Left ventricle myocardium inferior (tissue), 1 donor: Measurements from ENCODE around the gene RAB7A. TPM values are rescaled to one million over a fixed set of nuclear protein-coding genes. Genes with fewer than 3 reads are reported as not detected.

Experiments used
- DNase-seq: peaks from one replicate; pipeline ENCODE4 v3.0.0-alpha.2; 2020
- H3K27ac ChIP-seq: fragments of 200-600 bp; replicated peaks from 2 replicates; pipeline ENCODE4 v1.8.0; 2021
- H3K27me3 ChIP-seq: fragments of 200-600 bp; 2 replicates; pipeline ENCODE4 v1.8.0; 2021; ENCODE audit warnings: low read depth
- H3K36me3 ChIP-seq: fragments of 200-600 bp; 2 replicates; pipeline ENCODE4 v1.8.0; 2021
- H3K4me1 ChIP-seq: fragments of 200-600 bp; 2 replicates; pipeline ENCODE4 v1.8.0; 2021
- H3K4me3 ChIP-seq: fragments of 200-600 bp; 2 replicates; pipeline ENCODE4 v1.8.0; 2021; ENCODE audit warnings: mild to moderate bottlenecking, moderate library complexity
- H3K9me3 ChIP-seq: fragments of 200-600 bp; replicated peaks from 2 replicates; pipeline ENCODE4 v1.8.0; 2021
- intact Hi-C: fragments of 100-400 bp; cut with micrococcal nuclease; formaldehyde crosslinking; loops from one replicate; pipeline ENCODE4 v1.11.0; 2022
- total RNA-seq: library from RNA; stranded (reverse); fragmentation: NEBNext Ultra II Directional; extraction: Animal tissue kit (Norgen Biotek cat#: 25700); gene quantifications from one replicate; pipeline ENCODE4 v1.2.1, GENCODE V29; 2021
- TF ChIP-seq, protein P1 (sequence below): fragments of 200-600 bp; IDR thresholded peaks from 2 replicates; pipeline ENCODE4 v1.8.0; 2021; ENCODE audit warnings: antibody characterized with exemption, mild to moderate bottlenecking, borderline replicate concordance
- donor health status: DM: no; HTN: yes; CAD: no; lungs with severe emphysema.

RAB7A gene
- total RNA-seq, 1 donor from 2014 or later: 242 TPM

DNA sequence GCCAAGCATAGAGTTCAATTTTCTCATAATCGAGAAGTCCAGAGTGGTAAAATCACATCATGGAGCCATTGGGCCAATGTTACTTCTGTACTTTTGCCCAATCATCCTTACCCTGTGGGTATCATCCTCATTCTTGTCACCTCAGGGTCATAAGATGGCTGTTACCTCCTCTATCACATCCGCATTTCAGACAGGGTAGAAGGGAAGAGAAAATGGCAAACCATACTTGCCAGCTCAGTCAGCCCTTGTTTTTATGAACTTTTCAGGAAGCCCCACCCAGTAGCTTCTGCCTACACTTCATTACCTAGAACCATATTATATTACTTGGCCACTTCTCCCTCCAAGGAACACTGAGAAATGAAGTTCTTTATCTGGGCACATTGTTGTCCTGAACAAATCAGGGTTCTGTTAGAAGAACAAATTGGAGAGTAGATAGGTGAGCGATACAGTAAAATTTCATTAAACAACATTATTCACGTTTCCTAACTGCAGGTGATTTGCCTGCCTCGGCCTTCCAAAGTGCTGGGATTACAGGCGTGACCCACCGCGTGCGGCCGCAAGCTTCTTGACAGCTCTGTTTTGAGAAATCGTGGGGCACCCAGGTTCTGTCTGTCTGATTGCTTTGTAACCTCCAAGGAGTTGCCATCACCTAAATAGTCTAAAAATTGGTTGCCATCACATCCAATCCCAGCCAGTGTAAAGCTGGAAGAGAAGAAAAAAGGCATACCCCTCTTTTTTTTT is 40.8 kb upstream of the RAB7A start:
- intact Hi-C loops: loop anchor here (5.0 kb wide), 1 partner anchor 107 kb away; no protein-coding TSS in a partner anchor
- TF ChIP-seq, protein P1, sequence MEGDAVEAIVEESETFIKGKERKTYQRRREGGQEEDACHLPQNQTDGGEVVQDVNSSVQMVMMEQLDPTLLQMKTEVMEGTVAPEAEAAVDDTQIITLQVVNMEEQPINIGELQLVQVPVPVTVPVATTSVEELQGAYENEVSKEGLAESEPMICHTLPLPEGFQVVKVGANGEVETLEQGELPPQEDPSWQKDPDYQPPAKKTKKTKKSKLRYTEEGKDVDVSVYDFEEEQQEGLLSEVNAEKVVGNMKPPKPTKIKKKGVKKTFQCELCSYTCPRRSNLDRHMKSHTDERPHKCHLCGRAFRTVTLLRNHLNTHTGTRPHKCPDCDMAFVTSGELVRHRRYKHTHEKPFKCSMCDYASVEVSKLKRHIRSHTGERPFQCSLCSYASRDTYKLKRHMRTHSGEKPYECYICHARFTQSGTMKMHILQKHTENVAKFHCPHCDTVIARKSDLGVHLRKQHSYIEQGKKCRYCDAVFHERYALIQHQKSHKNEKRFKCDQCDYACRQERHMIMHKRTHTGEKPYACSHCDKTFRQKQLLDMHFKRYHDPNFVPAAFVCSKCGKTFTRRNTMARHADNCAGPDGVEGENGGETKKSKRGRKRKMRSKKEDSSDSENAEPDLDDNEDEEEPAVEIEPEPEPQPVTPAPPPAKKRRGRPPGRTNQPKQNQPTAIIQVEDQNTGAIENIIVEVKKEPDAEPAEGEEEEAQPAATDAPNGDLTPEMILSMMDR: no peak

DNA sequence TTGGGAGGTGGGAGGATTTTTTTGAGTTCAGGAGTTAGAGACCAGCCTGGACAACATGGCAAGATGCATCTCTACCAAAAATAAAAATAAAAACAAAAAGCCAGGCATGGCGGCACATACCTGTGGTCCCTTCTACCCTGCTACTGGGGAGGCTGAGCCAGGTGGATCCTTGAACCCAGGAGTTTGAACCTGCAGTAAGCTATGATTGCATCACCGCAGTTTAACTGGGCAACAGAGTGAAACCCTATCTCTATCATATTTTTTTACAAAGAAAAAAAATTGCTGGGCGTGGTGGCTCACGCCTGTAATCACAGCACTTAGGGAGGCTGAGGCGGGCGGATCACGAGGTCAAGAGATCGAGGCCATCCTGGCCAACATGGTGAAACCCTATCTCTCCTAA is 39.5 kb upstream of the RAB7A start:
- Histone ChIP-seq H3K27me3 (no peaks in the 10 kb centered on the region), H3K27ac (no peak overlapping the region), H3K4me3 (no peak overlapping the region), H3K9me3 (no peaks in the 10 kb centered on the region), H3K36me3 (no peaks in the 10 kb centered on the region), H3K4me1 (peaks cover 5% of the 10 kb centered on the region)
- TF ChIP-seq, protein P1: no peak
- intact Hi-C loops: no loop called here
- DNase-seq: no peak

More for the DNA sequence above, 40.8 kb upstream of the RAB7A start:
- Histone ChIP-seq H3K36me3 (no peaks in the 10 kb centered on the region), H3K27ac (no peak overlapping the region), H3K4me1 (peaks cover 15% of the 10 kb centered on the region), H3K4me3 (no peak overlapping the region), H3K9me3 (no peaks in the 10 kb centered on the region), H3K27me3 (no peaks in the 10 kb centered on the region)
- no peak for DNase-seq

DNA sequence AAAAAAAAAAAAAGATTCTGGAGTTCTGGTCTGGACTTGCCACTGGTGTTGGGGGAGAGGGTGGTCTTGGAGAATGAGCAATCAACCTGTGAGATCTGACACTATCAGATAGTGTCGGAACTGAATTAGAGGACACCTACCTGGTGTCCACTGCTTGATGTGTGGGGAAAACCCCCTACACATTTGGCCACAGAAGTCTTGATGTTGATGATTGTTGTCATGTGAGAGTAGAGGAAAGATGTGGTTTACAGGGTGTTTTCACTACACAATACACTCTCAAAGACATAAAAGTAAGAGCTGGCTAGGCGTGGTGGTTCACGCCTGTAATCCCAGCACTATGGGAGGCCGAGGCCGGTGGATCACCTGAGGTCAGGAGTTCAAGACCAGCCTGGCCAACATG is 36.9 kb upstream of the RAB7A start:
- DNase-seq: no peak
- TF ChIP-seq, protein P1: no peak
- Histone ChIP-seq H3K4me3 (no peak overlapping the region), H3K27ac (no peak overlapping the region), H3K27me3 (no peaks in the 10 kb centered on the region), H3K4me1 (no peaks in the 10 kb centered on the region), H3K36me3 (no peaks in the 10 kb centered on the region), H3K9me3 (no peaks in the 10 kb centered on the region)
- intact Hi-C loops: no loop called here

DNA sequence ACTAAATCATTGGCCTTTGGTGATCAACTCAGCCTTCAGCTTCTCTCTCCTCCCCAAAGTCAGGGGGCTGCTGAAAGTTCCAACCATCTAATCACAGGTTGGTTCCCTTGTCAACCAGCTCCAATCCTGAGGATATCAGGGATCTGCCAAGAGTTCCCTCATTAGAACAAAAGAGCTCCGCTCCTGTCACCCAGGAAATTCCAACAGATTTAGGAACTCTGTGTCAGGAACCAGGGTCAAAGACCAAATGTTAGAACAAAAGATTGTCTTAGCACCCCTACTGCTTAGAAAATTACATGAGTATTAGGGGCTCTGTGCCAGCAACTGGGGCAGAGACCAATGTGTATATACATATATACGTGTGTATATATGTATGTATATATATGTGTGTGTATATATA is 32.3 kb upstream of the RAB7A start:
- Histone ChIP-seq H3K27me3 (no peaks in the 10 kb centered on the region), H3K4me3 (no peak overlapping the region), H3K27ac (no peak overlapping the region), H3K9me3 (no peaks in the 10 kb centered on the region), H3K36me3 (no peaks in the 10 kb centered on the region), H3K4me1 (peaks cover 7% of the 10 kb centered on the region)
- intact Hi-C loops: no loop called here
- no peak for DNase-seq
- TF ChIP-seq, protein P1: no peak

DNA sequence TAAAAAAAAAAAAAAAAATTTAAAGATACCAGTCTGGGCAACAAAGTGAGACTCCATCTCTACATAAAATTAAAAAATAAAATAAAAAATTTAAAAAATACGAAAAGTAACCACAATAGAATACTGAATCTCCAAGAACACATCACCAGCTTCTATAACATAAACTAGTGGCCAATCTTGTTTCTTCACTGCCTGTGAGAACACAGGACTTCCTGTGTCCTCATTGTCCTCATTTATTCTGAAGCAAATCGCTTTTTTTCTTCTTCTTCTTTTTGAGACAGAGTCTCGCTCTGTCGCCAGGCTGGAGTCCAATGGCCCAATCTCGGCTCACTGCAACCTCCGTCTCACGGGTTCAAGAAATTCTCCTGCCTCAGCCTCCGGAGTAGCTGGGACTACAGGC is 28.6 kb upstream of the RAB7A start:
- Histone ChIP-seq H3K9me3 (no peaks in the 10 kb centered on the region), H3K4me3 (no peak overlapping the region), H3K27ac (no peak overlapping the region), H3K36me3 (no peaks in the 10 kb centered on the region), H3K27me3 (no peaks in the 10 kb centered on the region), H3K4me1 (peaks cover 11% of the 10 kb centered on the region)
- DNase-seq: no peak
- TF ChIP-seq, protein P1: no peak
- intact Hi-C loops: no loop called here
